Measurements from ENCODE around the gene SPATS2L. TPM values are rescaled to one million over a fixed set of nuclear protein-coding genes. Genes with fewer than 3 reads are reported as not detected.

SPATS2L gene
- total and polyA plus RNA-seq, 9 donors: 36.5 to 93.0 (median 70.6) TPM

- H3K4me3 ChIP-seq: no peak overlapping the region
- no peak for DNase-seq
- no peak overlapping the region for H3K27ac ChIP-seq
- no peaks in the 10 kb centered on the region for H3K36me3 ChIP-seq
- no peaks in the 10 kb centered on the region for H3K9me3 ChIP-seq
- peaks cover 3% of the 10 kb centered on the region for H3K4me1 ChIP-seq (ENCODE audit: insufficient read depth)
- no peak for TF ChIP-seq CTCF (IDR thresholded peaks at IDR 0.05)
- intact Hi-C loops (cut with DNase I): no loop called here
- H3K27me3 ChIP-seq: no peaks in the 10 kb centered on the region
- WGBS, 3 donors: 76 to 81% (median 78%) methylated on average over 3 of the region's 3 CpGs
Measured at GRCh38 chr2:200364620-200365019, 58.1 kb downstream of the SPATS2L start.

- Histone ChIP-seq H3K4me1 (ENCODE audit: insufficient read depth) (peaks cover 4% of the 10 kb centered on the region), H3K9me3 (no peaks in the 10 kb centered on the region), H3K4me3 (no peak overlapping the region), H3K36me3 (no peaks in the 10 kb centered on the region), H3K27me3 (no peaks in the 10 kb centered on the region), H3K27ac (no peak overlapping the region)
- intact Hi-C loops (cut with DNase I): no loop called here
- DNase-seq: no peak
- no peak for TF ChIP-seq EP300 (IDR thresholded peaks at IDR 0.05)
- TF ChIP-seq POLR2A (IDR thresholded peaks at IDR 0.05): no peak
- TF ChIP-seq CTCF (IDR thresholded peaks at IDR 0.05): no peak
- WGBS, 3 donors: 63 to 90% (median 90%) methylated on average over 3 of the region's 3 CpGs
Measured at GRCh38 chr2:200365209-200365608, 58.7 kb downstream of the SPATS2L start.

- WGBS, 3 donors: 21 to 31% (median 27%) methylated on average over 2 of the region's 2 CpGs
- no peak overlapping the region for H3K4me3 ChIP-seq
- peaks cover 4% of the 10 kb centered on the region for H3K4me1 ChIP-seq (ENCODE audit: insufficient read depth)
- intact Hi-C loops (cut with DNase I): no loop called here
- no peaks in the 10 kb centered on the region for H3K27me3 ChIP-seq
- no peaks in the 10 kb centered on the region for H3K36me3 ChIP-seq
- H3K9me3 ChIP-seq: no peaks in the 10 kb centered on the region
- TF ChIP-seq CTCF (IDR thresholded peaks at IDR 0.05): no peak
- TF ChIP-seq EP300 (IDR thresholded peaks at IDR 0.05): no peak
- TF ChIP-seq POLR2A (IDR thresholded peaks at IDR 0.05): no peak
- no peak overlapping the region for H3K27ac ChIP-seq
- DNase-seq: peak in 2 of 5 donors; percentile 30 to 73
Measured at GRCh38 chr2:200367155-200367554, 60.7 kb downstream of the SPATS2L start.

- peaks cover 3% of the 10 kb centered on the region for H3K4me1 ChIP-seq (ENCODE audit: insufficient read depth)
- H3K36me3 ChIP-seq: no peaks in the 10 kb centered on the region
- no peak for TF ChIP-seq EP300 (IDR thresholded peaks at IDR 0.05)
- TF ChIP-seq CTCF (IDR thresholded peaks at IDR 0.05): no peak
- TF ChIP-seq POLR2A (IDR thresholded peaks at IDR 0.05): no peak
- H3K4me3 ChIP-seq: no peak overlapping the region
- H3K9me3 ChIP-seq: no peaks in the 10 kb centered on the region
- intact Hi-C loops (cut with DNase I): no loop called here
- DNase-seq: no peak
- H3K27ac ChIP-seq: no peak overlapping the region
- no peaks in the 10 kb centered on the region for H3K27me3 ChIP-seq
- 47 to 72% (median 47%) methylated on average over 2 of the region's 2 CpGs for WGBS, 3 donors
Measured at GRCh38 chr2:200369886-200370285, 63.4 kb downstream of the SPATS2L start.

Measured in ovary (tissue), 9 donors.